A172 (cell line): ENCODE data around the gene RAB30. TPM values are rescaled to one million over a fixed set of nuclear protein-coding genes. Genes with fewer than 3 reads are reported as not detected.
A peak's percentile ranks its signal among the peaks of the same experiment; 100 is the strongest.

Source experiments
- DNase-seq: peaks from one replicate; pipeline ENCODE4 v3.0.0-alpha.2; 2015; ENCODE audit warnings: low spot score
- total RNA-seq: library from RNA; depleted of rRNA; stranded (reverse); fragments of >200 nt; shearing (Covaris generic); gene quantifications from 2 replicates; pipeline ENCODE4 v1.2.3, GENCODE V29; 2014; rRNA removed

The RAB30 gene, protein sequence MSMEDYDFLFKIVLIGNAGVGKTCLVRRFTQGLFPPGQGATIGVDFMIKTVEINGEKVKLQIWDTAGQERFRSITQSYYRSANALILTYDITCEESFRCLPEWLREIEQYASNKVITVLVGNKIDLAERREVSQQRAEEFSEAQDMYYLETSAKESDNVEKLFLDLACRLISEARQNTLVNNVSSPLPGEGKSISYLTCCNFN
- 24.7 and 26.8 TPM in 2 replicates for total RNA-seq

- DNase-seq, result peak; percentile 100
Observed at GRCh38 chr11:83071567-83072349, at the start of gene RAB30. TSS of gene RAB30 (minus strand) at chr11:83071897. CDS start at chr11:82997316, 74,581 bp downstream.

DNA sequence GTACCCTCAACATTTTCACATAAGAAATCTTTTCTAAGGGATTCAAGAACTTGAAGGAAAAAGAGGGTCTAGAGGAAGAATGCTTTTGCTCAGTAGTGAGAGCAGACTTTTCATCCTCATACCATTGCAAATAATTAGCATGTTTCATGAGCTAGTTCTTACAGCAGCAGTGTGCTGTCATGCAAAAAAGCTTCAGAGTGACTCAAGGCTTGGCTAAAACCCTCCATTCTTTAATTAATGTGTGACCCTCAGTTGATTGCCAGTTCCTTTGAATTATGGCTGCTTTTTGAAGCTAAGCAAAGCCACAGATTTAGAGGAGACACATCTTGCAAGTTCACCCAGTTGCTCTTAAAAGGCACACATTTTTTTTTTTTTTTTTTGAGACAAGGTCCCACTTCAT, 48.6 kb upstream of the RAB30 start:
- no peak for DNase-seq

GRCh38 chr11:83119216-83119615, 47.5 kb upstream of the RAB30 start:
- DNase-seq, result no peak

- no peak for DNase-seq
Observed at GRCh38 chr11:83118814-83119213, 47.1 kb upstream of the RAB30 start.

- DNase-seq, result no peak
Observed at GRCh38 chr11:83116015-83116641, 44.4 kb upstream of the RAB30 start.

- DNase-seq, result no peak
Observed at GRCh38 chr11:83115551-83115950, 43.9 kb upstream of the RAB30 start.

DNA sequence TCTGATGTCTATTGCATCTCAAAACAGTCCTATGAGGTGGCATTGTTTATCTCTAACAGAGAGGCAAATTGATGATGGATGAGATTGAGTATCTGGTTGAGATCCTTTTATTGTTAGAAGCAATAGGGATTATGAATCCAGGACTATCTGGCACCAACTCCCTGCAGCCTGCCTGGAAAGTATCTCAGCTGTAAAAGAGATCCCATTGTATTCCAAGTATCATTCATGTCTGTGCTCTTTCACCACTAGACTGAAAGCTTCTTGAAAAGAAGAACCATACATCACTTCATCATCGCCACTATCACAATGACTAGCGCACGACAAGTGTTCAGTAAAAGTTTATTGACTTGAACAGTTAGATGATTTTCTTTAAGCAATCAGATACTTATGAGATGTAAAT, 43.3 kb upstream of the RAB30 start:
- no peak for DNase-seq

- no peak for DNase-seq
Observed at GRCh38 chr11:83112886-83113285, 41.2 kb upstream of the RAB30 start.

DNA sequence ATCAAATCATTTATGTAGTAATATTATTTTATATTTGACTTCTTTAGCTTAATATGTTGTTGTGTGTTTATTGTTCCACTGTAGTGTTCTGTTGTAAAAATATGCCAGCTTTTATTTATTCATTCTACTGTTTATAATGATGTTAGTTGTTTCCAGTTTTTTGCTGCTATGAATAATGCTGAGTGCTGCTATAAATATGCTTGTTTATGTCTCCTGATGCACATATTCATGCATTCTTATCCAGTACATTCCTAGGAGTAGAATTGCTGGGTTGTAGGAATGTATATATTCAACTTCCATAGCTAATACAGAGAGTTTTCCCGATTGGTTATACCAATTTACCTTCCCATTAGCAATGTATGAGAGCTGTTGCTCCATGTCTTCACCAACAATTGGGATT, 33.5 kb upstream of the RAB30 start:
- DNase-seq, result no peak

- DNase-seq, result no peak
Observed at GRCh38 chr11:83102834-83103233, 31.1 kb upstream of the RAB30 start.

GRCh38 chr11:83097429-83098075, 25.9 kb upstream of the RAB30 start:
- DNase-seq, result no peak

- DNase-seq, result no peak
Observed at GRCh38 chr11:83093634-83094033, 21.9 kb upstream of the RAB30 start.

DNA sequence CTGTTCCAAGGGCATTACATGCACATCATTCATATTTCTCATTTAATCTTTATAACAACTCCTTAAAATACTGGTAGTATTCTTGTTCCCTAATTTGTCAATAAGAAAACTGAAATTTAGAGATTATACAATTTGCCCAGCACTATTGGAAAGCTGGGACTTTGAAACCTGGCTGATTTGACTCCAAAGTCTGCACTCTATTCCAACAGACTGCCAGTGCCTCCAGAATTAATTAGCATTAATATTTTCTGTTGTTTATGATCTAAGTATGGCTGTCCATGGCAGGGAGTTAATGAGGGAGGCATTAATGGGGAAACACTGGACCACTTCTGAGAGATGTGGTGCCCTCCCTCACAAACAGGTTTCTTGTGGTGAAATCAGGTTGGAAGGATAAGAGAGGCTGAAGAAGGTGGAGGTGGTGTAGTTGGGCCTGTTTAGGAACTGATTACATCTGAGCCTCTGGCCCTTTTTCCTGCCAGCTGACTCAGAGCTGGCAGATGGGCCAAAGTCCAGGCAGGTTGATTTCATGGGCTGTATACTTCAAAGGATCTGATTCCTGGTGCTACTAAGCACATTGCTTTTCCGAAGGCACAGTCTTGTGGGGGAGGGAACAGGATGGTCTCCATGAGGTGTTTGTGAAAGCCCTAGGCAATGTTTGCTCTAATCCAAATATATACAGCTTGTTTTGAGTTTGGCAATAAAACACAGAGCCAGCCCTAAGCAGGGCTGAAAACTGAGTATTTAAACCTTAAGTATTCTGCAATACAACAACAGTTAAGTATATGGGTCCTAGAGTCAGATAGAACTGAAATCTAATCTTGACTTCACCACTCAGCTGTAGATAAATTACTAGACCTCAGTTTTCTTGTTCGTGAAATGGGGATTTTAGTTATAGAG, 21.0 kb upstream of the RAB30 start:
- peak; percentile 8 for DNase-seq

DNA sequence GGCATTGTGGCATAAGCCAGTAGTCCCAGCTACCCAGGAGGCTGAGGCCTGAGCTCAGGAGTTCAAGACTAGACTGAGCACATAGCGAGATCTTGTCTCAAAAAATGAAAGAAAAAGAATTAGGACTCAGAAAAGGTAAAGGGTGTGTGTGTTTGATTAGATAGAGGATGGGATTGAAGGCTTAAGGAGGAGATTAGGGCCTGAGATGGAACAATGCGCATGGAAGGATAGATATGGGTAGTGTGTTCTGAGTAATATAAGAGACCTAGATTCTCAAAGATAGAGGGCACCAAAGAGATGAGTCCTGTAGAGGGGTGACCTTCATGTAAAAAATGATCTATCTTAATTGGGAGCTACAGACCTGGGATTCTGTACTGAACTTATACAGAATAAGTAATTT, 17.3 kb upstream of the RAB30 start:
- DNase-seq, result no peak

DNA sequence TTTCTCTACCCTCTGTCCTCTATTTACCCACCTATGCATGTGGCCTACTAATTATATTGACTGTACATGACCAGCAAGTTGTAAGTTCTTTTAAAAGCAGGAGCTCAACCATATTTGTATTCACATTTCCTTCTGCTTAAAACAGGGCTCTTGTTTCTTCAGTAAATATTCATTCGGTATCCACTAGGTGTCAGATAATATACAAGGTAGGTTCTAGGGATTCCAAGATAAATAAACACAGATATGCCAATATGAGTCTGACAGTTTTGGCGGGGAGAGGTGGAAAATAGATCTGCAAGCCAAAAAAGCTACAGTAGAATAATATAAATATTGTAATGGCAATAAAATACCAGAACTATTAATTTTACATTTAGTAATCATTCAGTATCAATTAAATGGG, 15.3 kb upstream of the RAB30 start:
- DNase-seq, result peak; percentile 14

GRCh38 chr11:83079820-83080219, 8.1 kb upstream of the RAB30 start:
- no peak for DNase-seq

- no peak for DNase-seq
Observed at GRCh38 chr11:83078269-83078668, 6.6 kb upstream of the RAB30 start.

DNA sequence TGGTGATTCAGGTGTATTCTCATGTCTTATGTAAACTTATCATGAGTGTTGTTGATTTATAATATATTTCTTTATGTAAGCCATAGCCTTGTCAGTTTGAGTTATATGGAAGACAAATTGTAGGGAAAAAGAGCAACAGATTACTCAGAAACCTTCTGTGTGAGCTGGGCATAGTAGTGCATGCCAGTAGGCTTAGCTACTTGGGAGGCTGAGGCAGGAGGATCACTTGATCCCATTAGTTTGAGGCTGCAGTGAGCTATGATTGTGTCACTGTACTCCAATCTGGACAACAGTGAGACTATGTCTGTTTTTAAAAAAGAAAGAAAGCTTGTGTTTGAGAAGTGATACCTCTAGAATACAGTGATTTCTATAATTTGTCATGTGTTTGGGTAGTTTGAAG, 2.2 kb upstream of the RAB30 start:
- no peak for DNase-seq

- no peak for DNase-seq
Observed at GRCh38 chr11:83073258-83073657, 1.6 kb upstream of the RAB30 start.

GRCh38 chr11:83072350-83073242, 899 bp upstream of the RAB30 start:
- no peak for DNase-seq
